ENCODE data around the gene WWC2.

WWC2 gene

GRCh38 chr4:183223053-183223452 lies 124.0 kb downstream of the WWC2 start:
- Histone ChIP-seq H3K9me3 (ENCODE audit: control insufficient read depth in 1 of 2, low read length in 2 of 2) (no peaks in the 10 kb centered on the region), H3K27me3 (ENCODE audit: control insufficient read depth in 1 of 2, insufficient read depth in 2 of 2, low read length in 2 of 2) (no peaks in the 10 kb centered on the region), H3K27ac (ENCODE audit: low read depth, low read length) (no peak overlapping the region), H3K4me1 (ENCODE audit: control insufficient read depth in 1 of 2, insufficient read depth in 2 of 2, low read length in 2 of 2) (no peaks in the 10 kb centered on the region), H3K9ac (ENCODE audit: low read depth in 1 of 2, low read length in 2 of 2) (no peak overlapping the region), H3K4me3 (ENCODE audit: low read depth in 1 of 2, low read length in 2 of 2) (no peak overlapping the region), H3K36me3 (ENCODE audit: control insufficient read depth in 1 of 2, insufficient read depth in 2 of 2, low read length in 2 of 2) (no peaks in the 10 kb centered on the region)

- no peaks in the 10 kb centered on the region for H3K4me1 ChIP-seq (ENCODE audit: control insufficient read depth in 1 of 2, insufficient read depth in 2 of 2, low read length in 2 of 2)
- no peak overlapping the region for H3K4me3 ChIP-seq (ENCODE audit: low read depth in 1 of 2, low read length in 2 of 2)
- no peaks in the 10 kb centered on the region for H3K36me3 ChIP-seq (ENCODE audit: control insufficient read depth in 1 of 2, insufficient read depth in 2 of 2, low read length in 2 of 2)
- H3K9me3 ChIP-seq (ENCODE audit: control insufficient read depth in 1 of 2, low read length in 2 of 2): no peaks in the 10 kb centered on the region
- H3K27me3 ChIP-seq (ENCODE audit: control insufficient read depth in 1 of 2, insufficient read depth in 2 of 2, low read length in 2 of 2): no peaks in the 10 kb centered on the region
- H3K27ac ChIP-seq (ENCODE audit: low read depth, low read length): no peak overlapping the region
- H3K9ac ChIP-seq (ENCODE audit: low read depth in 1 of 2, low read length in 2 of 2): no peak overlapping the region
These were observed 130.3 kb downstream of the WWC2 start for GRCh38 chr4:183229397-183229796.

DNA sequence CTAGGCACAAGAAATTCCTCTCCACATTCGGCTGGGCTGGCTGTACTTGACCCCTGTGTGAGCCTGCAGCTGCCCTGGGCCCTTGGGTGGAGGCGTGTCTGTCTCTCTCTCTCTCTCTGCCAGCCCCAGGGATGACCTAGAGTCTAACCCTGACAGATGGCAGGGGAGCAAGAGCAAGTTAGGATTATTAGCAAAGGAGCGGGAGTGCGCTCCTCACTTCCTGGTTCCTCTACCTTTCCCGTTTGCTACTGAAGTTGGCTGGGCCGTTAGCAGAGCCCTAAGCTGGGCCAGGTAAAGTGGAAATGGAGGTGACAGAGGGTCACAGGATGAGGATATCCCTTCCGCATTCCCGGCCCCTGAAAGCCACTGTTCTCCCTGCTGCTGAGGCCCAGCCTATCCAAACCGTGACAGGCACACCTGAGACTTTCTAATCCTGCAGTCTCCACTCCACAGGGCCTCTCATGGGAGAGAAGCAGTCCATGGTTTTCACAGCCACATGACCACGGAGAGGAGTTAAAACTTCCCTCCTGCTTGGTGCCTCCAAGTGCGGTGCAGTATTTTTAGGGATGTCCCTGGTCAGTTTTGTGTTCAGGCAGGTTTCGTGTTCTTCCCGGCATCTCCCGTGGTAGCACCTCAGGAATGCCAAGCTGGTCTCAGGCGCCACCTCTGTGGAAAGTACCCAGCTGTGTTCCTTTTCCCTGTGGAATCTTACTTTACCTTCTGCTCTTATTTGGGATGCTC lies 141.7 kb downstream of the WWC2 start:
- H3K27ac ChIP-seq (ENCODE audit: low read depth, low read length): no peak overlapping the region
- no peak overlapping the region for H3K4me3 ChIP-seq (ENCODE audit: low read depth in 1 of 2, low read length in 2 of 2)
- H3K9me3 ChIP-seq (ENCODE audit: control insufficient read depth in 1 of 2, low read length in 2 of 2): no peaks in the 10 kb centered on the region
- no peak overlapping the region for H3K9ac ChIP-seq (ENCODE audit: low read depth in 1 of 2, low read length in 2 of 2)
- H3K4me1 ChIP-seq (ENCODE audit: control insufficient read depth in 1 of 2, insufficient read depth in 2 of 2, low read length in 2 of 2): no peaks in the 10 kb centered on the region
- no peaks in the 10 kb centered on the region for H3K36me3 ChIP-seq (ENCODE audit: control insufficient read depth in 1 of 2, insufficient read depth in 2 of 2, low read length in 2 of 2)
- H3K27me3 ChIP-seq (ENCODE audit: control insufficient read depth in 1 of 2, insufficient read depth in 2 of 2, low read length in 2 of 2): no peaks in the 10 kb centered on the region

DNA sequence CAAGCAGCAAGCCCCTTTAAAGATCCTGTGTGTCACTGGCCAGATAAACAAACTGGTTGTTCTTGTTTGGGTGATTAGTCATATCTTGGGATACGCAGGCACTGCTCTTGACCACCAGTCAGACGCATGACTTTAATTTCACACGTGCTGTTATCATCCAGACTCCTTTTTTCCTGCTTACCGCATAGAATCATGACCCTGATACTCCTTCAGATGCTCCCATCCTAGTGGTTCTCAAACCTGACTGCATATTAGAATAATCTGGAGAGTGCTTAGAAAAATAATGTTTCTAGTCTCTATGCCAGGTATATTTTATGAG lies 142.2 kb downstream of the WWC2 start:
- Histone ChIP-seq H3K27ac (ENCODE audit: low read depth, low read length) (no peak overlapping the region), H3K36me3 (ENCODE audit: control insufficient read depth in 1 of 2, insufficient read depth in 2 of 2, low read length in 2 of 2) (no peaks in the 10 kb centered on the region), H3K9me3 (ENCODE audit: control insufficient read depth in 1 of 2, low read length in 2 of 2) (no peaks in the 10 kb centered on the region), H3K4me1 (ENCODE audit: control insufficient read depth in 1 of 2, insufficient read depth in 2 of 2, low read length in 2 of 2) (no peaks in the 10 kb centered on the region), H3K27me3 (ENCODE audit: control insufficient read depth in 1 of 2, insufficient read depth in 2 of 2, low read length in 2 of 2) (no peaks in the 10 kb centered on the region), H3K9ac (ENCODE audit: low read depth in 1 of 2, low read length in 2 of 2) (no peak overlapping the region), H3K4me3 (ENCODE audit: low read depth in 1 of 2, low read length in 2 of 2) (no peak overlapping the region)

GRCh38 chr4:183241721-183242151 lies 142.7 kb downstream of the WWC2 start:
- Histone ChIP-seq H3K4me1 (ENCODE audit: control insufficient read depth in 1 of 2, insufficient read depth in 2 of 2, low read length in 2 of 2) (no peaks in the 10 kb centered on the region), H3K4me3 (ENCODE audit: low read depth in 1 of 2, low read length in 2 of 2) (no peak overlapping the region), H3K27ac (ENCODE audit: low read depth, low read length) (no peak overlapping the region), H3K9me3 (ENCODE audit: control insufficient read depth in 1 of 2, low read length in 2 of 2) (no peaks in the 10 kb centered on the region), H3K27me3 (ENCODE audit: control insufficient read depth in 1 of 2, insufficient read depth in 2 of 2, low read length in 2 of 2) (no peaks in the 10 kb centered on the region), H3K9ac (ENCODE audit: low read depth in 1 of 2, low read length in 2 of 2) (no peak overlapping the region), H3K36me3 (ENCODE audit: control insufficient read depth in 1 of 2, insufficient read depth in 2 of 2, low read length in 2 of 2) (no peaks in the 10 kb centered on the region)

GRCh38 chr4:183242291-183242690 lies 143.2 kb downstream of the WWC2 start:
- H3K27ac ChIP-seq (ENCODE audit: low read depth, low read length): no peak overlapping the region
- H3K27me3 ChIP-seq (ENCODE audit: control insufficient read depth in 1 of 2, insufficient read depth in 2 of 2, low read length in 2 of 2): no peaks in the 10 kb centered on the region
- no peak overlapping the region for H3K4me3 ChIP-seq (ENCODE audit: low read depth in 1 of 2, low read length in 2 of 2)
- no peaks in the 10 kb centered on the region for H3K4me1 ChIP-seq (ENCODE audit: control insufficient read depth in 1 of 2, insufficient read depth in 2 of 2, low read length in 2 of 2)
- H3K9me3 ChIP-seq (ENCODE audit: control insufficient read depth in 1 of 2, low read length in 2 of 2): no peaks in the 10 kb centered on the region
- no peaks in the 10 kb centered on the region for H3K36me3 ChIP-seq (ENCODE audit: control insufficient read depth in 1 of 2, insufficient read depth in 2 of 2, low read length in 2 of 2)
- H3K9ac ChIP-seq (ENCODE audit: low read depth in 1 of 2, low read length in 2 of 2): no peak overlapping the region

DNA sequence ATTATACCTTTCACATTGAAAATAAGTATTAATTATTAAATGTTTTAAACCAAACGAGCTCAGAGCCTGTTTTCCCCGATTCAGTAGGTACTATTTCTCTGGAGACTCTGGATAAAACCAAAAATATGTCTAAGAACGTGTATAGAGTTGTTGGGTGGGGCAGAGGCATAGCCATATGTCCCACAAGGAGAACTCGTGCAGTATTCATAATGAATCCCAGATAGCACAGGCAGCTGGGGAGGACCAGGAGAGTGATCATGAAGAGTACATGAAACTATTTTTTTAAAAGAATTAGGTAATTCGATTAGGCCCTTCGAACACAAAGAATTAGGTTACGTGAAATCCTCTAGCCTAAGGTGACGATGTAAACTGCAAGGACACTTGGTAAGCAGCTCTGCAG lies 145.0 kb downstream of the WWC2 start:
- Histone ChIP-seq H3K9ac (ENCODE audit: low read depth in 1 of 2, low read length in 2 of 2) (no peak overlapping the region), H3K36me3 (ENCODE audit: control insufficient read depth in 1 of 2, insufficient read depth in 2 of 2, low read length in 2 of 2) (no peaks in the 10 kb centered on the region), H3K4me3 (ENCODE audit: low read depth in 1 of 2, low read length in 2 of 2) (no peak overlapping the region), H3K4me1 (ENCODE audit: control insufficient read depth in 1 of 2, insufficient read depth in 2 of 2, low read length in 2 of 2) (no peaks in the 10 kb centered on the region), H3K9me3 (ENCODE audit: control insufficient read depth in 1 of 2, low read length in 2 of 2) (no peaks in the 10 kb centered on the region), H3K27me3 (ENCODE audit: control insufficient read depth in 1 of 2, insufficient read depth in 2 of 2, low read length in 2 of 2) (no peaks in the 10 kb centered on the region), H3K27ac (ENCODE audit: low read depth, low read length) (no peak overlapping the region)

- H3K36me3 ChIP-seq (ENCODE audit: control insufficient read depth in 1 of 2, insufficient read depth in 2 of 2, low read length in 2 of 2): no peaks in the 10 kb centered on the region
- H3K4me1 ChIP-seq (ENCODE audit: control insufficient read depth in 1 of 2, insufficient read depth in 2 of 2, low read length in 2 of 2): no peaks in the 10 kb centered on the region
- H3K9ac ChIP-seq (ENCODE audit: low read depth in 1 of 2, low read length in 2 of 2): no peak overlapping the region
- H3K9me3 ChIP-seq (ENCODE audit: control insufficient read depth in 1 of 2, low read length in 2 of 2): no peaks in the 10 kb centered on the region
- no peak overlapping the region for H3K4me3 ChIP-seq (ENCODE audit: low read depth in 1 of 2, low read length in 2 of 2)
- H3K27ac ChIP-seq (ENCODE audit: low read depth, low read length): no peak overlapping the region
- no peaks in the 10 kb centered on the region for H3K27me3 ChIP-seq (ENCODE audit: control insufficient read depth in 1 of 2, insufficient read depth in 2 of 2, low read length in 2 of 2)
These were observed 145.4 kb downstream of the WWC2 start for GRCh38 chr4:183244506-183244905.

DNA sequence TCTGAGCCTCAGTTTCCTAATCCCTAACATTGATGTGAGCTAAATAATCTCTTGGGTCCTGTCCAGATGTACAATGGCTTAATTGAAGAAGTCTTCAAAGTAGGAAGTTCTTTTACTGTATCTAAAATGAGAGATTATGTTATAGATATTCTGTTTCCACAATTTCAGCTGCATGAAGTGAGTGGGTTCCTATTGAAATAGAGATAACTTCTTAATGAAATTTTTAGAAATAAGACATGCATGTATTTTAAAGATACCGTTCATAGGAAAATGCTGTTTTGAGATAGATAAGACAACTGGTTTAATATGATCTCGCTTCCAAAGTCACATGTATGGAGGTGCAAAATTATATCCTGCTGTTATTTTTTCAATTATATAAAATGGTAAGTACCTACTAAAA lies 149.1 kb downstream of the WWC2 start:
- Histone ChIP-seq H3K36me3 (ENCODE audit: control insufficient read depth in 1 of 2, insufficient read depth in 2 of 2, low read length in 2 of 2) (no peaks in the 10 kb centered on the region), H3K27me3 (ENCODE audit: control insufficient read depth in 1 of 2, insufficient read depth in 2 of 2, low read length in 2 of 2) (no peaks in the 10 kb centered on the region), H3K9me3 (ENCODE audit: control insufficient read depth in 1 of 2, low read length in 2 of 2) (no peaks in the 10 kb centered on the region), H3K27ac (ENCODE audit: low read depth, low read length) (no peak overlapping the region), H3K9ac (ENCODE audit: low read depth in 1 of 2, low read length in 2 of 2) (no peak overlapping the region), H3K4me1 (ENCODE audit: control insufficient read depth in 1 of 2, insufficient read depth in 2 of 2, low read length in 2 of 2) (no peaks in the 10 kb centered on the region), H3K4me3 (ENCODE audit: low read depth in 1 of 2, low read length in 2 of 2) (no peak overlapping the region)

DNA sequence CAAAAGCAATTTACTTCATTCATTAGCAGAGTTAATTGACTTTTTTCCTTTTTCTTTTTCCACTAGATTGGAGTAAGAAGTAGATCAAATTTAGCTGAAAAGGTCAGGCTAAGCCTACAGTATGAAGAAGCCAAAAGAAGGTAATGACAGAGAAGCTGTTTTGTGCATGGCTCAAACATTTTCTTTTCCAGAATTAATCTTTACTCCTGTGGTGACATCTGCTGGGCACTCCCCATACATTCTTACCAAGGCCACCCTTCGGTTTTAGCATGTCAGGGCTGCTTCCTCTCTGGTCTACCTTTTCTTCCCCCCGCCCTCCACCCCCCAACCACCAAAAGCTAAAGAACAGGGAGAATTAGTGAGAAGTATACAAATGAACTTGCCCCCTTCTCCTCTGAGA lies 150.8 kb downstream of the WWC2 start:
- Histone ChIP-seq H3K9ac (ENCODE audit: low read depth in 1 of 2, low read length in 2 of 2) (no peak overlapping the region), H3K4me3 (ENCODE audit: low read depth in 1 of 2, low read length in 2 of 2) (no peak overlapping the region), H3K4me1 (ENCODE audit: control insufficient read depth in 1 of 2, insufficient read depth in 2 of 2, low read length in 2 of 2) (peaks cover 0 to 4% of the 10 kb centered on the region in 2 donors), H3K27me3 (ENCODE audit: control insufficient read depth in 1 of 2, insufficient read depth in 2 of 2, low read length in 2 of 2) (no peaks in the 10 kb centered on the region), H3K27ac (ENCODE audit: low read depth, low read length) (no peak overlapping the region), H3K9me3 (ENCODE audit: control insufficient read depth in 1 of 2, low read length in 2 of 2) (no peaks in the 10 kb centered on the region), H3K36me3 (ENCODE audit: control insufficient read depth in 1 of 2, insufficient read depth in 2 of 2, low read length in 2 of 2) (no peaks in the 10 kb centered on the region)

- H3K27ac ChIP-seq (ENCODE audit: low read depth, low read length): no peak overlapping the region
- H3K27me3 ChIP-seq (ENCODE audit: control insufficient read depth in 1 of 2, insufficient read depth in 2 of 2, low read length in 2 of 2): no peaks in the 10 kb centered on the region
- no peak overlapping the region for H3K9ac ChIP-seq (ENCODE audit: low read depth in 1 of 2, low read length in 2 of 2)
- no peaks in the 10 kb centered on the region for H3K36me3 ChIP-seq (ENCODE audit: control insufficient read depth in 1 of 2, insufficient read depth in 2 of 2, low read length in 2 of 2)
- H3K4me3 ChIP-seq (ENCODE audit: low read depth in 1 of 2, low read length in 2 of 2): no peak overlapping the region
- peaks cover 0 to 4% of the 10 kb centered on the region in 2 donors for H3K4me1 ChIP-seq (ENCODE audit: control insufficient read depth in 1 of 2, insufficient read depth in 2 of 2, low read length in 2 of 2)
- no peaks in the 10 kb centered on the region for H3K9me3 ChIP-seq (ENCODE audit: control insufficient read depth in 1 of 2, low read length in 2 of 2)
These were observed 151.8 kb downstream of the WWC2 start for GRCh38 chr4:183250831-183251230.

Data from duodenal mucosa (tissue), 2 donors.